ENCODE results near the gene GOLGA6A.

Gene GOLGA6A

GRCh38 chr15:74037171-74038117, 44.9 kb downstream of the GOLGA6A start:
- no peak for DNase-seq (ENCODE audit: low read depth in 3 of 3, low spot score in 1 of 3)

- DNase-seq (ENCODE audit: low read depth in 3 of 3, low spot score in 1 of 3) = no peak
These were observed 45.8 kb downstream of the GOLGA6A start for GRCh38 chr15:74036271-74037170.

- no peak for DNase-seq (ENCODE audit: low read depth in 3 of 3, low spot score in 1 of 3)
These were observed 47.0 kb downstream of the GOLGA6A start for GRCh38 chr15:74035121-74036017.

GRCh38 chr15:74034206-74034755, 48.1 kb downstream of the GOLGA6A start:
- DNase-seq (ENCODE audit: low read depth in 3 of 3, low spot score in 1 of 3) = no peak

GRCh38 chr15:74032606-74033561, 49.5 kb downstream of the GOLGA6A start:
- no peak for DNase-seq (ENCODE audit: low read depth in 3 of 3, low spot score in 1 of 3)

GRCh38 chr15:74032046-74032445, 50.3 kb downstream of the GOLGA6A start:
- no peak for DNase-seq (ENCODE audit: low read depth in 3 of 3, low spot score in 1 of 3)

GRCh38 chr15:74028646-74029045, 53.7 kb downstream of the GOLGA6A start:
- no peak for DNase-seq (ENCODE audit: low read depth in 3 of 3, low spot score in 1 of 3)

GRCh38 chr15:74027688-74028087, 54.7 kb downstream of the GOLGA6A start:
- no peak for DNase-seq (ENCODE audit: low read depth in 3 of 3, low spot score in 1 of 3)

- no peak for DNase-seq (ENCODE audit: low read depth in 3 of 3, low spot score in 1 of 3)
These were observed 56.9 kb downstream of the GOLGA6A start for GRCh38 chr15:74025436-74025835.

- DNase-seq (ENCODE audit: low read depth in 3 of 3, low spot score in 1 of 3) = no peak
These were observed 57.7 kb downstream of the GOLGA6A start for GRCh38 chr15:74024687-74025086.

GRCh38 chr15:74022706-74023470, 59.5 kb downstream of the GOLGA6A start:
- no peak for DNase-seq (ENCODE audit: low read depth in 3 of 3, low spot score in 1 of 3)

Data from stimulated activated CD4-positive, alpha-beta T cell treated with anti-CD3 and anti-CD28 coated beads, TNF-alpha, amount 100 ng/mL, for 1 hour (primary cell).